Heart right ventricle (tissue), 16 donors: ENCODE data around the gene TANK. TPM values are rescaled to one million over a fixed set of nuclear protein-coding genes. Genes with fewer than 3 reads are reported as not detected.

ENCODE experiments used
- ATAC-seq, 8 donors: fragments of 200-7000 bp; cut with Tn5 transposase; one replicate each; pipeline ENCODE4 v1.9.1; 2020; ENCODE audit warnings: mild to moderate bottlenecking in 8 of 8, moderate library complexity in 8 of 8, moderate number of reproducible peaks in 1 of 8
- DNase-seq, 2 donors: peaks; one replicate each; pipeline ENCODE4 v3.0.0-alpha.2; 2020
- H3K27ac ChIP-seq, 10 donors: fragments of 200-600 bp; sonication (generic) in 2 of 10; one replicate each; pipeline versions ENCODE4 v1.5.0 to v1.8.0; 2020 to 2022; ENCODE audit warnings: mild to moderate bottlenecking in 3 of 10
- H3K27me3 ChIP-seq, 7 donors: fragments of 200-600 bp; one replicate each; pipeline ENCODE4 v1.8.0; 2021 to 2022; ENCODE audit warnings: mild to moderate bottlenecking in 2 of 7
- H3K36me3 ChIP-seq, 9 donors: fragments of 200-600 bp; sonication (generic) in 1 of 9; one replicate each; pipeline versions ENCODE4 v1.5.0 to v1.8.0; 2020 to 2022; ENCODE audit warnings: mild to moderate bottlenecking in 2 of 9
- H3K4me1 ChIP-seq, 9 donors: fragments of 200-600 bp; sonication (generic) in 1 of 9; one replicate each; pipeline versions ENCODE4 v1.5.0 to v1.8.0; 2020 to 2022; ENCODE audit warnings: mild to moderate bottlenecking in 4 of 9
- H3K4me3 ChIP-seq, 10 donors: fragments of 200-600 bp; sonication (generic) in 2 of 10; one replicate each; pipeline versions ENCODE4 v1.5.0 to v1.8.0; 2020 to 2022; ENCODE audit warnings: mild to moderate bottlenecking in 7 of 10, moderate library complexity in 2 of 10
- H3K9me3 ChIP-seq, 11 donors: fragments of 200-600 bp in 10 of 11; sonication (generic) in 2 of 11; one replicate each; pipeline versions ENCODE4 v1.5.0 to v1.8.0; 2013 to 2022; ENCODE audit warnings: mild to moderate bottlenecking in 2 of 11, control low read depth in 1 of 11, moderate library complexity in 1 of 11
- WGBS, 2 donors: extraction: QIAGEN DNeasy Blood & Tissue Kit; methylation state at CpG; one replicate each; pipeline ENCODE4 v1.1.7; 2013; ENCODE audit warnings: inconsistent platforms in 1 of 2; 5-methylcytosine and 5-hydroxymethylcytosine counted together
- intact Hi-C, 10 donors: fragments of 100-400 bp; cut with DNase I; formaldehyde crosslinking; loops; one replicate each; pipeline versions ENCODE4 v1.11.1 to v1.14.2; 2022
- polyA plus RNA-seq, 2 donors: library from polyadenylated mRNA; stranded (reverse); fragments of 200-250 nt; gene quantifications; one replicate each; pipeline ENCODE4 v1.2.3, GENCODE V29; 2013
- total RNA-seq, 10 donors: library from RNA; stranded (reverse); fragmentation: NEBNext Ultra II Directional in 3 of 10; extraction: Animal tissue kit (Norgen Biotek cat#: 25700) in 3 of 10; gene quantifications; one replicate each; pipeline versions ENCODE4 v1.2.1 to v1.2.4, GENCODE V29; 2021 to 2023
- TF ChIP-seq, protein P1 (sequence below), 9 donors: fragments of 200-600 bp; sonication (generic) in 2 of 9; IDR thresholded peaks; one replicate each; pipeline versions ENCODE4 v1.5.0 to v1.8.0; 2021 to 2022; ENCODE audit warnings: antibody characterized with exemption in 9 of 9, mild to moderate bottlenecking in 5 of 9, moderate library complexity in 1 of 9
- donor health status: Arrhythmogenic right ventricular cardiomyopathy.
- donor health status: ischemic (EF 13 %, LVEDD 7.1; RV severe dilation, severe dysfunction).
- donor health status: healthy with polysubstance abuse.
- donor health status: DM: no; HTN: yes; CAD: no.
- donor health status: DM: no; HTN: no; CAD: no.
- donor health status: ischemic (EF 25% LVEDD 6.9; RV normal size, moderate dysfunction).
- donor health status: ischemic (EF 25% LVEDD 5.7; RV mildly dilated, moderate dysfunction).
- donor health status: healthy.
- donor health status: DM: yes; HTN: yes; CAD: no.
- donor health status: Ischemic cardiomyopathy.
- donor health status: ischemic (EF 35%, LVEDD 5.7; RV mildly dilated, moderate dysfunction).
- donor health status: nonischemic (EF 11% LVEDD 7.7; RV severe dilation, severe dysfunction).
- donor health status: DM: yes; HTN: yes; CAD: no.
- donor health status: PGD.
- donor health status: ischemic (EF 29% LVEDD 5.4; RV normal size, mild dysfunction).
- donor health status: nonischemic (EF 23%, LVEDD 6.1; RV moderate dilation, normal function).

TANK gene
- total and polyA plus RNA-seq, 12 donors = 20.4 to 39.7 (median 30.6) TPM

DNA sequence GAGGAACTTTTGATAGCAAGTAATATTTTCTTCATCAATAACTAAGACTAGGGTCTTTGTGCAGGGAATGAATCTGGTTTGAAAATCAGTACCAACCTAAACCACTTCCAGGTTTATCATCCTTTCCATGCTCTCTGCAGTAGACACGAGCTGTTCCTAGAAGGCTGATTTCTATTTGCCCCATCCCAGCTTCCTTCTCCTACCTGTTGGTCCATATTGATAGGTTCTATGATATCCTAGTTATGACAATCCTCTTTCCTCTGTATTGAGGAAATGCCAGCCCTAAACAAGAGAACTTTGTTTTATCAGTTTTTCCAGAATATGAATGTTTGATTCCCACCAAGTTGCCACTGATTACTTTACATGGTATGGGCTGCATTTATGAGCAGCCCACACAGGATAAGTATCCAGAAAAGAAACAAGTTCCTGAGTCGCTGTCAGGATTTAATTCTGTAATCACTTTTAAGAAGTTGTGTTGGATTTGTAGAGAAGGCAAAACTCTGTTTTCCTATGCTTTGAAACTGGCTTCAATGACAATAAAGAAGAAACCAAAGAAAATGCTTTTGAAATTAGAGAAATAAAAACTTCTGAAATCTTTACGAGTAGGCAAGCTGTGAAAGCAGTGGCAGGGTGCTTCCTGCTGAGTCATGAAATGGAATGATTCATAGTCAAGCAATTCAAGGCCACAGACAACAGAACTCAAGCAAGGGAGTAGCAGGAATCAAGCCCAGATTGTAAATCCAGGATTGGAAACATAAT is 37.3 kb upstream of the TANK start:
- no peaks in the 10 kb centered on the region for H3K27me3 ChIP-seq
- peak overlapping the region in 9 of 10 donors; percentile 14 to 82 (median 39) for H3K27ac ChIP-seq
- TF ChIP-seq, protein P1, sequence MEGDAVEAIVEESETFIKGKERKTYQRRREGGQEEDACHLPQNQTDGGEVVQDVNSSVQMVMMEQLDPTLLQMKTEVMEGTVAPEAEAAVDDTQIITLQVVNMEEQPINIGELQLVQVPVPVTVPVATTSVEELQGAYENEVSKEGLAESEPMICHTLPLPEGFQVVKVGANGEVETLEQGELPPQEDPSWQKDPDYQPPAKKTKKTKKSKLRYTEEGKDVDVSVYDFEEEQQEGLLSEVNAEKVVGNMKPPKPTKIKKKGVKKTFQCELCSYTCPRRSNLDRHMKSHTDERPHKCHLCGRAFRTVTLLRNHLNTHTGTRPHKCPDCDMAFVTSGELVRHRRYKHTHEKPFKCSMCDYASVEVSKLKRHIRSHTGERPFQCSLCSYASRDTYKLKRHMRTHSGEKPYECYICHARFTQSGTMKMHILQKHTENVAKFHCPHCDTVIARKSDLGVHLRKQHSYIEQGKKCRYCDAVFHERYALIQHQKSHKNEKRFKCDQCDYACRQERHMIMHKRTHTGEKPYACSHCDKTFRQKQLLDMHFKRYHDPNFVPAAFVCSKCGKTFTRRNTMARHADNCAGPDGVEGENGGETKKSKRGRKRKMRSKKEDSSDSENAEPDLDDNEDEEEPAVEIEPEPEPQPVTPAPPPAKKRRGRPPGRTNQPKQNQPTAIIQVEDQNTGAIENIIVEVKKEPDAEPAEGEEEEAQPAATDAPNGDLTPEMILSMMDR (IDR thresholded peaks at IDR 0.05) = no peak
- intact Hi-C loops = no loop called here
- H3K4me3 ChIP-seq = peak overlapping the region in 2 of 10 donors; percentile 14 to 27
- DNase-seq (peak in 1 of 2 donors; percentile 43), ATAC-seq (peak; percentile 84 to 97 (median 92))
- no peaks in the 10 kb centered on the region for H3K9me3 ChIP-seq
- H3K4me1 ChIP-seq = peaks cover 0 to 27% (median 11%) of the 10 kb centered on the region in 9 donors
- no peaks in the 10 kb centered on the region for H3K36me3 ChIP-seq
- WGBS, 2 donors = 31 to 48% methylated on average over 3 of the region's 3 CpGs

DNA sequence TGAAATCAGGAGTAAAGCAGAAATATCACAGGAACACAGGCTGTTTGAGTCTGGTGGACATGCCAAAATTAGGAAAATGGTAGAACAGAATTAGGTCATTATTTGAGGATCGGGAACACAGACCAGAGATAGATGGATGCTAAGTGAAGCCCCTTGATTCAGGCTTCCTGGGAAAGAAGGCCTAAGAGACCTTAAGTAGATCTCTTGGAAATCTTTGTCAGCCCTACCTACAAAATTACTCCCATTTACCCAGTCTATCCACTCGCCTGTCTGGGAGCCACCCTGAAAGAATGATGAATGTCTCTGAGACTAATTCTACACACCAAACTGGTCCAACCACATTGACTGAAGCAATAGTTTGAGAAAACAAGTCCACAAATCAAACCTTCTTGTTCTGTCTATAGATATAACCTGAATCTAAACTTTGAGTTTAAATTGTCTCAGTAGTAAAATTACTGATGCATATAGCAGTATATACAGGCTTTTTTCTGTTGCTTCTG is 36.6 kb upstream of the TANK start:
- Histone ChIP-seq H3K4me3 (no peak overlapping the region), H3K36me3 (no peaks in the 10 kb centered on the region), H3K9me3 (no peaks in the 10 kb centered on the region), H3K4me1 (peaks cover 0 to 27% (median 11%) of the 10 kb centered on the region in 9 donors), H3K27ac (peak overlapping the region in 9 of 10 donors; percentile 14 to 82 (median 39)), H3K27me3 (no peaks in the 10 kb centered on the region)
- ATAC-seq (peak in 3 of 8 donors; percentile 7 to 32 (median 29)), DNase-seq (no peak)
- TF ChIP-seq, protein P1 (IDR thresholded peaks at IDR 0.05) = no peak
- intact Hi-C loops = no loop called here
- WGBS, 2 donors = 65 to 70% methylated on average over 2 of the region's 2 CpGs

DNA sequence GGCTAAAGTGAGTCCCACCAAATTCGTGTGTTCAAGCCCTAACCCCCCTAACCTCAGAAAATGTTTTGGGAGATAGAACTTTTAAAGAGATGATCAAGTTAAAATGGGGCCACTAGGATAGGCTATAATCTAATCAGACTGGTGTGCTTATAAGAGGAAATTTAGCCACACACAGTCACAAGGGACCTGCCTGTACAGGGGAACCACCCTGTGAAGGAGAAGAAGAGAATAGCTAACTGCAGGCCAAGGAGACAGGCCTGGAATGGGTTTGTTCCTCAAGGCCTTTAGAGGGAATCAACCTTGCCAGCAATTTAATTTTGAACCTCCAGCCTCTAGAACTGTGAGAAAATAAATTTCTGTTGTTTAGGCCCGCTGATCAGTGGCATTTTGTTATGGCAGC is 36.0 kb upstream of the TANK start:
- Histone ChIP-seq H3K9me3 (no peaks in the 10 kb centered on the region), H3K36me3 (no peaks in the 10 kb centered on the region), H3K4me3 (no peak overlapping the region), H3K4me1 (peaks cover 0 to 27% (median 11%) of the 10 kb centered on the region in 9 donors), H3K27ac (peak overlapping the region in 5 of 10 donors; percentile 31 to 82 (median 65)), H3K27me3 (no peaks in the 10 kb centered on the region)
- WGBS, 2 donors = 91% methylated on average over 2 of the region's 2 CpGs
- intact Hi-C loops = no loop called here
- peak in 3 of 8 donors; percentile 13 to 30 (median 23) for ATAC-seq
- no peak for DNase-seq
- TF ChIP-seq, protein P1 (IDR thresholded peaks at IDR 0.05) = no peak

DNA sequence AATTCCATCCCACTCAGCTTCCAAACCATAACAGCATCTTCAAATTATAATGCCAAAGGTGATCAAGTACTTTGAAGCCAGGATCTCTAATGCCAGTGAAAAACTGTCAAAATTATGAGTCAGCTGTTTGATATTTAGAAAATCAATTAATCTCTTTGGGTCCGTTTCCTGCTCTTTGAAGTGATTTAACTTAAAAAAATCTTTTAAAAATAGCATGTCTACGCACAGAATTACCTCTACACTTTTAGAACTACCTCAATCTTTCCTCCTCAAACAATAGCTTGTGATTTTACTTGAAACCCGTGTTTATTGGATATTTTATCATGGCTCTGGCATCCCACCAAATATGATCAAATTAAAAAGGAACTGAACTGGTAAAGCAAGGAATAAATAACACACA is 31.3 kb upstream of the TANK start:
- Histone ChIP-seq H3K27ac (no peak overlapping the region), H3K4me1 (peaks cover 0 to 9% (median 4%) of the 10 kb centered on the region in 9 donors), H3K9me3 (no peaks in the 10 kb centered on the region), H3K4me3 (no peak overlapping the region), H3K27me3 (no peaks in the 10 kb centered on the region), H3K36me3 (no peaks in the 10 kb centered on the region)
- ATAC-seq = no peak
- WGBS, 2 donors = 68 to 69% methylated on average over 3 of the region's 3 CpGs
- intact Hi-C loops = no loop called here
- DNase-seq = no peak
- TF ChIP-seq, protein P1 (IDR thresholded peaks at IDR 0.05) = no peak
